Fibroblast of upper back skin (primary cell): Measurements from ENCODE around the gene CDC20.
A peak's percentile ranks its signal among the peaks of the same experiment; 100 is the strongest.

ENCODE experiments used
- DNase-seq: peaks from one replicate; pipeline ENCODE4 v3.0.0-alpha.2; 2013

Gene CDC20

GRCh38 chr1:43358746-43359693 is at the start of gene CDC20:
CDC20 (plus strand) TSS chr1:43358981; CDS start chr1:43359216, 235 bp downstream.
- peak; percentile 96 for DNase-seq

GRCh38 chr1:43309405-43310025 is 49.3 kb upstream of the CDC20 start:
- no peak for DNase-seq

GRCh38 chr1:43311521-43311920 is 47.3 kb upstream of the CDC20 start:
- DNase-seq: no peak

GRCh38 chr1:43312212-43312623 is 46.6 kb upstream of the CDC20 start:
- DNase-seq: no peak

GRCh38 chr1:43312663-43313515 is 45.9 kb upstream of the CDC20 start:
- no peak for DNase-seq

- DNase-seq: no peak
Observed at GRCh38 chr1:43313771-43314170, 45.0 kb upstream of the CDC20 start.

GRCh38 chr1:43314233-43314632 is 44.5 kb upstream of the CDC20 start:
- no peak for DNase-seq

GRCh38 chr1:43315481-43315880 is 43.3 kb upstream of the CDC20 start:
- no peak for DNase-seq

GRCh38 chr1:43315963-43316737 is 42.6 kb upstream of the CDC20 start:
- DNase-seq: no peak

- DNase-seq: no peak
Observed at GRCh38 chr1:43316738-43317520, 41.9 kb upstream of the CDC20 start.

- peak; percentile 19 for DNase-seq
Observed at GRCh38 chr1:43317817-43318471, 40.8 kb upstream of the CDC20 start.

- no peak for DNase-seq
Observed at GRCh38 chr1:43318831-43319230, 40.0 kb upstream of the CDC20 start.

- no peak for DNase-seq
Observed at GRCh38 chr1:43319288-43319687, 39.5 kb upstream of the CDC20 start.

- DNase-seq: no peak
Observed at GRCh38 chr1:43319766-43320165, 39.0 kb upstream of the CDC20 start.

- DNase-seq: no peak
Observed at GRCh38 chr1:43321331-43321891, 37.4 kb upstream of the CDC20 start.

GRCh38 chr1:43322506-43322905 is 36.3 kb upstream of the CDC20 start:
- no peak for DNase-seq

GRCh38 chr1:43324810-43325209 is 34.0 kb upstream of the CDC20 start:
- DNase-seq: no peak

- DNase-seq: no peak
Observed at GRCh38 chr1:43325381-43325780, 33.4 kb upstream of the CDC20 start.

GRCh38 chr1:43327549-43328292 is 31.1 kb upstream of the CDC20 start:
- peak; percentile 35 for DNase-seq
